Nephron progenitor cell (in vitro differentiated cells): ENCODE data around the gene TEKT5.

Experiments
- DNase-seq: peaks from one replicate; pipeline ENCODE4 v3.0.0; 2021
- H3K27ac Mint-ChIP-seq: 2 replicates; pipeline ENCODE4 v1.8.0; 2021; ENCODE audit warnings: mild to moderate bottlenecking, moderate library complexity, mixed read lengths
- H3K27me3 Mint-ChIP-seq: 2 replicates; pipeline ENCODE4 v1.8.0; 2021; ENCODE audit warnings: mild to moderate bottlenecking, low read depth, mixed read lengths; ENCODE audit not compliant: poor library complexity
- H3K36me3 Mint-ChIP-seq: 2 replicates; pipeline ENCODE4 v1.8.0; 2021; ENCODE audit warnings: low read depth, mixed read lengths
- H3K4me1 Mint-ChIP-seq: 2 replicates; pipeline ENCODE4 v1.8.0; 2021; ENCODE audit warnings: mixed read lengths
- H3K4me3 Mint-ChIP-seq: 2 replicates; pipeline ENCODE4 v1.8.0; 2021; ENCODE audit warnings: mild to moderate bottlenecking, moderate library complexity, mixed read lengths
- H3K9me3 Mint-ChIP-seq: 2 replicates; pipeline ENCODE4 v1.8.0; 2021; ENCODE audit warnings: mild to moderate bottlenecking, moderate library complexity, mixed read lengths
- CTCF ChIP-seq: fragments of 200-600 bp; sonication (generic); IDR thresholded peaks from 2 replicates; pipeline ENCODE4 v1.5.0; 2021; ENCODE audit warnings: antibody characterized with exemption

TEKT5 gene

GRCh38 chr16:10728003-10728887 lies 33.5 kb upstream of the TEKT5 start:
- H3K36me3 Mint-ChIP-seq = peaks cover 2% of the 10 kb centered on the region
- H3K27ac Mint-ChIP-seq = no peak overlapping the region
- no peak overlapping the region for H3K4me3 Mint-ChIP-seq
- TF ChIP-seq CTCF = no peak
- peaks cover 2% of the 10 kb centered on the region for H3K27me3 Mint-ChIP-seq
- DNase-seq = no peak
- H3K9me3 Mint-ChIP-seq = peaks cover 3% of the 10 kb centered on the region
- H3K4me1 Mint-ChIP-seq = no peaks in the 10 kb centered on the region

- H3K4me1 Mint-ChIP-seq = no peaks in the 10 kb centered on the region
- H3K27me3 Mint-ChIP-seq = no peaks in the 10 kb centered on the region
- no peak overlapping the region for H3K27ac Mint-ChIP-seq
These were observed 14.2 kb upstream of the TEKT5 start for GRCh38 chr16:10708969-10709368.

GRCh38 chr16:10699756-10700155 lies 5.0 kb upstream of the TEKT5 start:
- Mint-ChIP-seq H3K4me1 (no peaks in the 10 kb centered on the region), H3K27ac (no peak overlapping the region), H3K9me3 (peaks cover 4% of the 10 kb centered on the region), H3K4me3 (no peak overlapping the region), H3K36me3 (no peaks in the 10 kb centered on the region), H3K27me3 (peaks cover 3% of the 10 kb centered on the region)
- TF ChIP-seq CTCF = no peak
- DNase-seq = no peak

More at GRCh38 chr16:10708969-10709368, 14.2 kb upstream of the TEKT5 start:
- H3K36me3 Mint-ChIP-seq = no peaks in the 10 kb centered on the region
- no peak for TF ChIP-seq CTCF
- H3K9me3 Mint-ChIP-seq = peaks cover 9% of the 10 kb centered on the region
- H3K4me3 Mint-ChIP-seq = no peak overlapping the region
- DNase-seq = no peak

GRCh38 chr16:10694306-10694705 lies 424 bp downstream of the TEKT5 start:
- Mint-ChIP-seq H3K9me3 (peaks cover 8% of the 10 kb centered on the region), H3K27me3 (peaks cover 14% of the 10 kb centered on the region), H3K36me3 (no peaks in the 10 kb centered on the region), H3K27ac (no peak overlapping the region), H3K4me1 (peaks cover under 1% of the 10 kb centered on the region), H3K4me3 (no peak overlapping the region)
- DNase-seq = no peak
- TF ChIP-seq CTCF = no peak

- H3K27me3 Mint-ChIP-seq = peaks cover 14% of the 10 kb centered on the region
- no peak for DNase-seq
- H3K27ac Mint-ChIP-seq = no peak overlapping the region
- H3K9me3 Mint-ChIP-seq = peaks cover 8% of the 10 kb centered on the region
- no peak for TF ChIP-seq CTCF
- peaks cover 5% of the 10 kb centered on the region for H3K4me1 Mint-ChIP-seq
- no peak overlapping the region for H3K4me3 Mint-ChIP-seq
- H3K36me3 Mint-ChIP-seq = no peaks in the 10 kb centered on the region
These were observed 841 bp downstream of the TEKT5 start for GRCh38 chr16:10693889-10694288.

- peaks cover 13% of the 10 kb centered on the region for H3K4me1 Mint-ChIP-seq
These were observed 2.3 kb downstream of the TEKT5 start for GRCh38 chr16:10692470-10692869.

More at GRCh38 chr16:10692470-10692869, 2.3 kb downstream of the TEKT5 start:
- Mint-ChIP-seq H3K4me3 (no peak overlapping the region), H3K36me3 (no peaks in the 10 kb centered on the region), H3K27ac (no peak overlapping the region), H3K9me3 (peaks cover 8% of the 10 kb centered on the region), H3K27me3 (peaks cover 14% of the 10 kb centered on the region)
- TF ChIP-seq CTCF = no peak
- no peak for DNase-seq
